Ishikawa (cell line): ENCODE data around the gene GPR39.

ENCODE experiments used
- CEBPB ChIP-seq: IDR thresholded peaks from 2 replicates; pipeline ENCODE4 v1.6.1; 2012
- CREB1 ChIP-seq: IDR thresholded peaks from 2 replicates; pipeline ENCODE4 v1.6.1; 2012; ENCODE audit warnings: low read depth
- EP300 ChIP-seq: IDR thresholded peaks from 2 replicates; pipeline ENCODE4 v1.6.1; 2012; ENCODE audit warnings: borderline replicate concordance
- FOXM1 ChIP-seq: IDR thresholded peaks from 2 replicates; pipeline ENCODE4 v1.6.1; 2012; ENCODE audit warnings: low read depth, borderline replicate concordance
- MAX ChIP-seq: IDR thresholded peaks from 2 replicates; pipeline ENCODE4 v1.6.1; 2012
- NFIC ChIP-seq: IDR thresholded peaks from 2 replicates; pipeline ENCODE4 v1.6.1; 2012
- RAD21 ChIP-seq: IDR thresholded peaks from 2 replicates; pipeline ENCODE4 v1.6.1; 2012; ENCODE audit warnings: low read depth
- REST ChIP-seq: IDR thresholded peaks from 2 replicates; pipeline ENCODE4 v1.6.1; 2012; ENCODE audit warnings: low read depth, mild to moderate bottlenecking
- TAF1 ChIP-seq: IDR thresholded peaks from 2 replicates; pipeline ENCODE4 v1.6.1; 2012; ENCODE audit warnings: low read depth, mild to moderate bottlenecking
- TEAD4 ChIP-seq: IDR thresholded peaks from 2 replicates; pipeline ENCODE4 v1.6.1; 2012
- YY1 ChIP-seq: IDR thresholded peaks from 2 replicates; pipeline ENCODE4 v1.6.1; 2012; ENCODE audit warnings: low read depth
- ZBTB7A ChIP-seq: IDR thresholded peaks from 2 replicates; pipeline ENCODE4 v1.6.1; 2012; ENCODE audit warnings: low read depth
- TF ChIP-seq, protein P1 (sequence below): IDR thresholded peaks from 2 replicates; pipeline ENCODE4 v1.6.1; 2012

- no peak for TF ChIP-seq EP300
- no peak for TF ChIP-seq TEAD4
- TF ChIP-seq TAF1, result no peak
- TF ChIP-seq CEBPB, result no peak
- TF ChIP-seq, protein P1, sequence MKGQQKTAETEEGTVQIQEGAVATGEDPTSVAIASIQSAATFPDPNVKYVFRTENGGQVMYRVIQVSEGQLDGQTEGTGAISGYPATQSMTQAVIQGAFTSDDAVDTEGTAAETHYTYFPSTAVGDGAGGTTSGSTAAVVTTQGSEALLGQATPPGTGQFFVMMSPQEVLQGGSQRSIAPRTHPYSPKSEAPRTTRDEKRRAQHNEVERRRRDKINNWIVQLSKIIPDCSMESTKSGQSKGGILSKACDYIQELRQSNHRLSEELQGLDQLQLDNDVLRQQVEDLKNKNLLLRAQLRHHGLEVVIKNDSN, result no peak
- no peak for TF ChIP-seq YY1
- no peak for TF ChIP-seq REST
- TF ChIP-seq RAD21, result no peak
- TF ChIP-seq FOXM1, result no peak
- TF ChIP-seq MAX, result no peak
- no peak for TF ChIP-seq ZBTB7A
- no peak for TF ChIP-seq CREB1
- TF ChIP-seq NFIC, result no peak
Observed at GRCh38 chr2:132517386-132517785, 100.8 kb downstream of the GPR39 start.
